Posterior cingulate gyrus (tissue), 11 donors: ENCODE results near the gene TRIM49B.
"Not testable (repeated sequence)": the region's sequence is repeated elsewhere in the genome, so short reads cannot be mapped to it uniquely, and the experiment has no call there.

Experiments used
- DNase-seq, 10 donors: peaks; one replicate each; pipeline versions ENCODE4 v3.0.0 to v3.0.0-alpha.2; 2020 to 2021; ENCODE audit warnings: mixed read lengths in 3 of 10
- intact Hi-C: fragments of 100-400 bp; cut with DNase I; formaldehyde crosslinking; loops from one replicate; pipeline ENCODE4 v1.15.1; 2023

Gene TRIM49B

GRCh38 chr11:49028523-49028922 lies at the start of gene TRIM49B:
Gene TRIM49B, plus strand, starts transcription at chr11:49028823. Its CDS starts 2,777 bp downstream, at chr11:49031600.
- intact Hi-C loops, result not testable (repeated sequence)

GRCh38 chr11:48983785-48984184 lies 44.8 kb upstream of the TRIM49B start, which contains the start of gene TRIM51G:
Gene TRIM51G, minus strand, starts transcription at chr11:48983885. Its CDS starts 2,190 bp downstream, at chr11:48981695.
- DNase-seq, intact Hi-C loops: not testable (repeated sequence)

More at GRCh38 chr11:49028523-49028922, at the start of gene TRIM49B:
- DNase-seq, result not testable (repeated sequence)

DNA sequence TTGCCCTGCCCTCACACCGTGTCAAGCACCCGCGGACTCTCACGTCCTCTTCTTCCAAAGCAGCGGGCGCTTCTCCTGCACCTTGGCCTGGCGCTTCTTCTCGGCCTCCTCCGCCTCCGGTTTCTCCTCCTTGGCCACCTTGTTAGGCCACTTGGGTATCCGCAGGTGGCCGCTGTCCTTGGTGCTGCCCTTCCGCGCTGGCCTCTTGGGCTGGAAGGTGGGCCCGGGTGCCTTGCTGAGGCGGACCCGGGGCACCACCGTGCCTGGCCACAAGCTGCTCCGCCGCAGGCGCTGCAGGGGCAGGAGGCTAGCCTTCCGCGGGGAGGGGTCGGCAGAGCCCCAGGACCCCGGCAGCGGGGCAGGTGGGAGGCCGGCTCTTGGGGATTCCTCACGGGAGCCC lies 19.6 kb downstream of the TRIM49B start:
- DNase-seq, result peak in 2 of 10 donors; percentile 75 to 79
- intact Hi-C loops, result not testable (repeated sequence)

GRCh38 chr11:49049821-49050220 lies 21.2 kb downstream of the TRIM49B start:
- DNase-seq, intact Hi-C loops: not testable (repeated sequence)

DNA sequence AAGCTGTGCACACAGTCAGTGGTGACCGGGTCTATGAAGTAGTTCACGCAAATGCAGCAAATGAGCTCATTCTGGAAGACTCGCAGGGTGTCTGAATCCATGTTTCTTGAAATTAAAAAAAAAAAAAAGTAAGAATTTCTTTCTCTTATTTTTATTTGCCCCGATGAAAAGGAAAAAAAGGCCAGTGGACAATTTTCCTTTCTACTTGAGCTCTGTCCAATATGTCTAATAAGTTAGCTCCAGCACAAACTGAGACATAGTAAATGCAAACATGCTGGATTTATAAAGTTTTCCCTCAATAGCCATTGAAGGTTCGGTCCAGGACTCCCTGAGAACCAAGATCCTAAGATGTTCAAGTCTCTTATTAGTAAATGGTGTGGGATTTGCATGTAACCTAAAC lies 30.4 kb downstream of the TRIM49B start, which contains the start of gene TRIM64C:
TRIM64C (minus strand) TSS at position 101 of the 400 bp plus-strand sequence; CDS start at position 101, 0 bp downstream.
- DNase-seq, intact Hi-C loops: not testable (repeated sequence)

GRCh38 chr11:49069897-49070296 lies 41.3 kb downstream of the TRIM49B start:
- intact Hi-C loops, DNase-seq: not testable (repeated sequence)
